Cerebellar nuclear complex (tissue), 1 donor: ENCODE measurements around the gene GRAP.
"Not testable (repeated sequence)": the region's sequence is repeated elsewhere in the genome, so short reads cannot be mapped to it uniquely, and the experiment has no call there.

Experiments used
- DNase-seq, 2 experiments: peaks; one replicate each; lab custom pipeline; 2025; lab: John Stamatoyannopoulos, UW

Gene GRAP

GRCh38 chr17:19046782-19047375 is at the start of gene GRAP:
GRAP (minus strand) TSS chr17:19046957; CDS start chr17:19046926, 31 bp downstream.
- not testable (repeated sequence) for DNase-seq

- not testable (repeated sequence) for DNase-seq
Observed at GRCh38 chr17:19093684-19094438, 47.1 kb upstream of the GRAP start.

- DNase-seq: not testable (repeated sequence)
Observed at GRCh38 chr17:19092737-19093683, 46.3 kb upstream of the GRAP start.

- not testable (repeated sequence) for DNase-seq
Observed at GRCh38 chr17:19090058-19090772, 43.5 kb upstream of the GRAP start.

- not testable (repeated sequence) for DNase-seq
Observed at GRCh38 chr17:19088804-19089685, 42.3 kb upstream of the GRAP start.

GRCh38 chr17:19077386-19077785 is 30.6 kb upstream of the GRAP start:
- DNase-seq: not testable (repeated sequence)

GRCh38 chr17:19076398-19077192 is 29.8 kb upstream of the GRAP start:
- not testable (repeated sequence) for DNase-seq

- not testable (repeated sequence) for DNase-seq
Observed at GRCh38 chr17:19070318-19071168, 23.8 kb upstream of the GRAP start.

- not testable (repeated sequence) for DNase-seq
Observed at GRCh38 chr17:19064378-19064777, 17.6 kb upstream of the GRAP start.

- DNase-seq: not testable (repeated sequence)
Observed at GRCh38 chr17:19063326-19063956, 16.7 kb upstream of the GRAP start.

GRCh38 chr17:19062718-19063325 is 16.1 kb upstream of the GRAP start:
- not testable (repeated sequence) for DNase-seq

- not testable (repeated sequence) for DNase-seq
Observed at GRCh38 chr17:19062009-19062717, 15.4 kb upstream of the GRAP start.

GRCh38 chr17:19055447-19055846 is 8.7 kb upstream of the GRAP start:
- not testable (repeated sequence) for DNase-seq

GRCh38 chr17:19048826-19049225 is 2.1 kb upstream of the GRAP start:
- DNase-seq: not testable (repeated sequence)

GRCh38 chr17:19047510-19047909 is 753 bp upstream of the GRAP start:
- DNase-seq: not testable (repeated sequence)

- not testable (repeated sequence) for DNase-seq
Observed at GRCh38 chr17:19044643-19045042, 2.1 kb downstream of the GRAP start.

- not testable (repeated sequence) for DNase-seq
Observed at GRCh38 chr17:19043032-19043431, 3.7 kb downstream of the GRAP start.
